IMR-90 (cell line): ENCODE data around the gene MECP2. TPM values are rescaled to one million over a fixed set of nuclear protein-coding genes. Genes with fewer than 3 reads are reported as not detected.

Experiments
- ATAC-seq: fragments of 200-7000 bp; cut with Tn5 transposase; 2 replicates; pipeline ENCODE4 v1.9.1; 2020; ENCODE audit warnings: low read depth, mild to moderate bottlenecking, moderate library complexity
- BruUV-seq: library from RNA; stranded (reverse); fragments of 400-500 nt; replicated peaks from 2 replicates; lab custom pipeline; 2021; lab: Mats Ljungman, UMichigan
- CTCF ChIA-PET: fragments of 300-600 bp; formaldehyde crosslinking; extraction: SDS; loops from one replicate; lab custom pipeline; 2021; ENCODE audit warnings: antibody characterized with exemption; lab: Yijun Ruan, JAX
- POLR2A ChIA-PET: fragments of 300-600 bp; sonication (Branson Sonifier 250); formaldehyde crosslinking; loops from one replicate; lab custom pipeline; 2022; ENCODE audit warnings: antibody characterized with exemption; ENCODE audit not compliant: unreplicated experiment; lab: Charles Lee
- DNase-seq: peaks from one replicate; pipeline ENCODE4 v3.0.0; 2013
- H2AFZ ChIP-seq: replicated peaks from 2 replicates; pipeline ENCODE3; 2013; ENCODE audit warnings: low read length, mild to moderate bottlenecking; ENCODE audit not compliant: poor library complexity
- H2AK5ac ChIP-seq: 2 replicates; pipeline ENCODE4 v1.6.1; 2013; ENCODE audit warnings: low read depth, low read length, inconsistent platforms
- H2AK9ac ChIP-seq: replicated peaks from 2 replicates; pipeline ENCODE3; 2013; ENCODE audit warnings: mild to moderate bottlenecking, low read depth, low read length, moderate library complexity; ENCODE audit not compliant: poor library complexity
- H2BK120ac ChIP-seq: 2 replicates; pipeline ENCODE4 v1.6.1; 2013; ENCODE audit warnings: low read depth, low read length, inconsistent platforms
- H2BK15ac ChIP-seq: 3 replicates; pipeline ENCODE4 v1.6.1; 2013; ENCODE audit warnings: low read depth, low read length, inconsistent platforms
- H2BK20ac ChIP-seq: 2 replicates; pipeline ENCODE4 v1.6.1; 2013; ENCODE audit warnings: low read depth, mild to moderate bottlenecking, inconsistent platforms, low read length, moderate library complexity
- H2BK5ac ChIP-seq: 2 replicates; pipeline ENCODE4 v1.6.1; 2013; ENCODE audit warnings: mild to moderate bottlenecking, low read depth, low read length, inconsistent platforms; ENCODE audit not compliant: poor library complexity, severe bottlenecking
- H3K14ac ChIP-seq: replicated peaks from 2 replicates; pipeline ENCODE4 v1.6.1; 2013; ENCODE audit warnings: low read depth, low read length, inconsistent platforms
- H3K18ac ChIP-seq: 2 replicates; pipeline ENCODE4 v1.6.1; 2013; ENCODE audit warnings: low read depth, low read length, control low read depth
- H3K23ac ChIP-seq: 2 replicates; pipeline ENCODE4 v1.6.1; 2013; ENCODE audit warnings: low read depth, low read length, inconsistent platforms
- H3K27ac ChIP-seq: 2 replicates; pipeline ENCODE4 v1.5.1; 2013; ENCODE audit warnings: mild to moderate bottlenecking, control low read depth, low read length; ENCODE audit not compliant: insufficient read depth
- H3K27me3 ChIP-seq: 2 replicates; pipeline ENCODE4 v1.6.1; 2013; ENCODE audit warnings: low read length; ENCODE audit not compliant: control insufficient read depth, insufficient read depth
- H3K36me3 ChIP-seq: 2 replicates; pipeline ENCODE4 v1.6.1; 2013; ENCODE audit warnings: low read length, mixed read lengths; ENCODE audit not compliant: control insufficient read depth, insufficient read depth
- H3K4ac ChIP-seq: 2 replicates; pipeline ENCODE4 v1.6.1; 2013; ENCODE audit warnings: low read depth, low read length, inconsistent platforms
- H3K4me1 ChIP-seq: 2 replicates; pipeline ENCODE4 v1.6.1; 2013; ENCODE audit warnings: low read length, mixed read lengths; ENCODE audit not compliant: control insufficient read depth, insufficient read depth
- H3K4me2 ChIP-seq: 2 replicates; pipeline ENCODE4 v1.6.1; 2013; ENCODE audit warnings: low read depth, mild to moderate bottlenecking, control low read depth, low read length, moderate library complexity
- H3K4me3 ChIP-seq: 2 replicates; pipeline ENCODE4 v1.5.1; 2013; ENCODE audit warnings: low read depth, mild to moderate bottlenecking, control low read depth, low read length, moderate library complexity; ENCODE audit not compliant: insufficient read depth
- H3K56ac ChIP-seq: 2 replicates; pipeline ENCODE4 v1.6.1; 2013; ENCODE audit warnings: low read length, inconsistent platforms; ENCODE audit not compliant: insufficient read depth; ENCODE audit errors: extremely low read depth
- H3K79me1 ChIP-seq, 2 experiments: 2 replicates each; pipeline ENCODE4 v1.6.1; 2013; ENCODE audit warnings: low read length in 2 of 2, inconsistent platforms in 1 of 2, low read depth in 1 of 2
- H3K9ac ChIP-seq: 2 replicates; pipeline ENCODE4 v1.6.1; 2013; ENCODE audit warnings: low read depth, low read length, control low read depth
- H3K9me1 ChIP-seq: 2 replicates; pipeline ENCODE4 v1.6.1; 2013; ENCODE audit warnings: low read length, inconsistent platforms; ENCODE audit not compliant: insufficient read depth
- H3K9me3 ChIP-seq: 2 replicates; pipeline ENCODE4 v1.6.1; 2013; ENCODE audit warnings: low read length; ENCODE audit not compliant: control insufficient read depth, insufficient read depth
- H4K20me1 ChIP-seq: 2 replicates; pipeline ENCODE4 v1.6.1; 2013; ENCODE audit warnings: low read length, inconsistent platforms; ENCODE audit not compliant: insufficient read depth
- H4K5ac ChIP-seq: 2 replicates; pipeline ENCODE4 v1.6.1; 2013; ENCODE audit warnings: mild to moderate bottlenecking, low read depth, low read length, control low read depth
- H4K8ac ChIP-seq, 2 experiments: 2 replicates each; pipeline ENCODE4 v1.6.1; 2013; ENCODE audit warnings: low read depth in 2 of 2, low read length in 2 of 2, control low read depth in 1 of 2, inconsistent platforms in 1 of 2
- H4K91ac ChIP-seq: 2 replicates; pipeline ENCODE4 v1.6.1; 2013; ENCODE audit warnings: low read depth, low read length, inconsistent platforms; ENCODE audit not compliant: insufficient read depth
- FOS ChIP-seq: fragments of 150-350 bp; IDR thresholded peaks from 2 replicates; pipeline ENCODE4 v1.6.1; 2016; ENCODE audit warnings: low read depth, low read length
- MAFK ChIP-seq: IDR thresholded peaks from 2 replicates; pipeline ENCODE4 v1.6.1; 2012; ENCODE audit warnings: low read depth, low read length, improper control_type of control experiment
- MXI1 ChIP-seq: IDR thresholded peaks from 2 replicates; pipeline ENCODE4 v1.6.1; 2012; ENCODE audit warnings: low read depth, mild to moderate bottlenecking, low read length, moderate library complexity, borderline replicate concordance
- NFE2L2 ChIP-seq: fragments of 150-350 bp; IDR thresholded peaks from 2 replicates; pipeline ENCODE4 v1.6.1; 2016; ENCODE audit warnings: low read depth, mild to moderate bottlenecking, low read length
- RCOR1 ChIP-seq: IDR thresholded peaks from 2 replicates; pipeline ENCODE4 v1.6.1; 2012; ENCODE audit warnings: mild to moderate bottlenecking, low read length, improper control_type of control experiment; ENCODE audit not compliant: insufficient replicate concordance
- RFX5 ChIP-seq: IDR thresholded peaks from 2 replicates; pipeline ENCODE4 v1.8.0; 2012; ENCODE audit warnings: low read depth, mild to moderate bottlenecking, low read length, moderate library complexity
- WGBS, 2 experiments: methylation state at CpG; one replicate each; pipeline versions ENCODE4 v1.1.5 to v1.1.7; 2013; ENCODE audit warnings: missing lambda C conversion rate in 2 of 2; ENCODE audit not compliant: insufficient read length in 1 of 2; ENCODE audit errors: extremely low coverage in 2 of 2; 5-methylcytosine and 5-hydroxymethylcytosine counted together
- dilution Hi-C: fragments of 300-500 bp; cut with HindIII; formaldehyde crosslinking; loops from one replicate; pipeline ENCODE4 v1.14.3; 2018; ENCODE audit warnings: low sequenced_read_pairs; ENCODE audit not compliant: unreplicated experiment
- in situ Hi-C: fragments of 300-500 bp; cut with MboI; formaldehyde crosslinking; loops from 3 replicates; pipeline ENCODE4 v1.14.3; 2019; ENCODE audit warnings: low sequenced_read_pairs, inconsistent platforms, mixed read lengths
- intact Hi-C: fragments of 100-400 bp; cut with micrococcal nuclease; formaldehyde crosslinking; loops from 2 replicates; pipeline ENCODE4 v1.10.0; 2022
- polyA plus RNA-seq, 3 experiments: library from polyadenylated mRNA; depleted of rRNA; stranded (reverse); fragments of >200 nt; gene quantifications; 2 replicates each; pipeline ENCODE4 v1.2.3, GENCODE V29; 2012; ENCODE audit warnings: low replicate concordance in 1 of 3
- total RNA-seq: library from RNA; depleted of rRNA; stranded (reverse); fragments of >200 nt; gene quantifications from 2 replicates; pipeline ENCODE4 v1.2.3, GENCODE V29; 2012

Gene MECP2
- total and polyA plus RNA-seq, 2 of the 4 experiments (the other 2 are of a cell fraction) = 8.4 to 10.1 TPM

DNA sequence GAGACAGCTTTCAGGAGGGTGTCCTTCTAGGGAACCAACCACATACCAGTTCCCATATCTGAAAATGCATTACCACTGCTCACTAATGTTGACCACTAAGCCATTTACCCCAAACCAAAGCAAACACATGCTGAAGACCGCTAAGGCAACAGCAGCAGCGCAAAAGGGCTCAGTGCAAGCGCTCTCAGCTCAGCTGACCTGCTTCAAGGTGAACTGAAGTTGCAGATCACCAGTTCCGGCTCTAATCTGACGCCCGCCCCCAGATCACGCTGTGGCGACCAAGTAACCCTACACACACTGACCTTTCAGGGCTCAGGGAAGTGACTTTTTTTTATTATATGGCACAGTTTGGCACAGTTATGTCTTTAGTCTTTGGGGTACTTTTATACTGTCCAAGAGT, 5.8 kb downstream of the MECP2 start:
- no peak overlapping the region for H4K91ac ChIP-seq
- no peak overlapping the region for H2BK20ac ChIP-seq
- H2AK9ac ChIP-seq = no peak overlapping the region
- no peak overlapping the region for H3K4ac ChIP-seq
- dilution Hi-C loops = no loop called here
- no peak for ATAC-seq
- TF ChIP-seq NFE2L2 (no peak), MXI1 (no peak), MAFK (no peak), RCOR1 (no peak), FOS (no peak), RFX5 (no peak)
- H4K5ac ChIP-seq = no peak overlapping the region
- peaks cover 5% of the 10 kb centered on the region for H3K4me1 ChIP-seq
- peaks cover 65% of the 10 kb centered on the region for H4K20me1 ChIP-seq
- no peak for DNase-seq
- no peak overlapping the region for H2AK5ac ChIP-seq
- H3K4me3 ChIP-seq = no peak overlapping the region
- H3K9me1 ChIP-seq = peaks cover 8% of the 10 kb centered on the region; the same call in 1 of the 2 replicates
- H3K9me3 ChIP-seq = no peaks in the 10 kb centered on the region
- no peak overlapping the region for H4K8ac ChIP-seq
- no TSS peak for BruUV-seq
- H2BK5ac ChIP-seq = no peak overlapping the region
- H3K9ac ChIP-seq = no peak overlapping the region
- no peak overlapping the region for H3K56ac ChIP-seq
- no peak overlapping the region for H2BK120ac ChIP-seq
- no peak overlapping the region for H3K4me2 ChIP-seq
- H3K14ac ChIP-seq = no peak overlapping the region
- H3K27ac ChIP-seq = no peak overlapping the region
- no peak overlapping the region for H2AFZ ChIP-seq
- H3K36me3 ChIP-seq = peaks cover 6% of the 10 kb centered on the region; the same call in 1 of the 2 replicates
- in situ Hi-C loops = no loop called here
- ChIA-PET CTCF (no interaction called here), POLR2A (no interaction called here)
- H3K23ac ChIP-seq = no peak overlapping the region
- no peak overlapping the region for H2BK15ac ChIP-seq
- H3K27me3 ChIP-seq = no peaks in the 10 kb centered on the region
- 71% methylated on average over 4 of the region's 8 CpGs; no CpG with 5 or more reads in 1 of the 2 experiments for WGBS, 2 experiments
- H3K79me1 ChIP-seq = peaks cover 0 to 29% of the 10 kb centered on the region in 2 experiments; a peak in 2 of 4 replicates
- no peak overlapping the region for H3K18ac ChIP-seq
- intact Hi-C loops = no loop called here
